Fibroblast of lung (primary cell): ENCODE measurements around the gene ETNK2.

Experiments used
- CTCF ChIP-seq, 2 donors: IDR thresholded peaks in 1 of 2; conservative IDR thresholded peaks in 1 of 2; 1 replicate in 1 of 2; 2 replicates in 1 of 2; pipeline ENCODE4 v1.5.1; 2011 to 2012; ENCODE audit warnings: low read length in 2 of 2, control low read depth in 1 of 2, inconsistent platforms in 1 of 2, low read depth in 1 of 2, mild to moderate bottlenecking in 1 of 2
- EZH2 ChIP-seq: IDR thresholded peaks from 2 replicates; pipeline ENCODE4 v1.5.1; 2012; ENCODE audit warnings: low read length, control low read depth, mild to moderate bottlenecking; ENCODE audit errors: missing control alignments

GRCh38 chr1:204198348-204199340, 46.8 kb upstream of the ETNK2 start:
- no peak for TF ChIP-seq CTCF (conservative IDR thresholded peaks at IDR 0.05 in 1 of 2, IDR thresholded peaks at IDR 0.05 in 1 of 2; ENCODE audit: low read depth in 1 of 2, low read length in 2 of 2)
- no peak for TF ChIP-seq EZH2
